K562 (cell line): ENCODE data around the gene FZD10.

ENCODE experiments used
- CEBPB ChIP-seq: fragments of 450-650 bp; IDR thresholded peaks from 2 replicates; pipeline ENCODE4 v1.6.1; 2016; ENCODE audit warnings: missing genetic modification characterization, missing compliant biosample characterization
- POLR2AphosphoS5 ChIP-seq: IDR thresholded peaks from 2 replicates; pipeline ENCODE4 v1.6.1; 2011; ENCODE audit warnings: mild to moderate bottlenecking, low read depth, low read length, moderate library complexity; ENCODE audit not compliant: control insufficient read depth, insufficient read depth
- PRMT5 ChIP-seq: sonication (generic); formaldehyde crosslinking; IDR thresholded peaks from 2 replicates; pipeline ENCODE4 v1.5.0; 2020; ENCODE audit warnings: missing genetic modification reagents
- PYGO2 ChIP-seq: fragments of 450-650 bp; IDR thresholded peaks from 2 replicates; pipeline ENCODE4 v1.6.1; 2016; ENCODE audit warnings: mild to moderate bottlenecking, missing genetic modification characterization, moderate library complexity, missing compliant biosample characterization
- REST ChIP-seq, 2 experiments: fragments of 450-650 bp; formaldehyde crosslinking in 1 of 2; IDR thresholded peaks; 2 replicates each; pipeline versions ENCODE4 v1.4.0 to v1.6.1; 2014 to 2020; ENCODE audit warnings: mild to moderate bottlenecking in 2 of 2, borderline replicate concordance in 1 of 2, low read depth in 1 of 2
- USF1 ChIP-seq: sonication (generic); formaldehyde crosslinking; IDR thresholded peaks from 2 replicates; pipeline ENCODE4 v1.9.0; 2022; ENCODE audit warnings: mild to moderate bottlenecking, missing genetic modification reagents

- TF ChIP-seq REST (IDR thresholded peaks at IDR 0.05; ENCODE audit: borderline replicate concordance) (no peak), REST (CRISPR knock-in tag; IDR thresholded peaks at IDR 0.05; ENCODE audit: low read depth) (no peak), CEBPB (no peak), POLR2AphosphoS5 (no peak), USF1 (no peak), PRMT5 (CRISPR knock-in tag) (no peak), PYGO2 (tag) (no peak)
Measured at GRCh38 chr12:130143136-130143535, 19.1 kb upstream of the FZD10 start.
